ENCODE data around the gene SAMD4A.
A peak's percentile ranks its signal among the peaks of the same experiment; 100 is the strongest.

The SAMD4A gene

GRCh38 chr14:54673193-54674045, 106.5 kb downstream of the SAMD4A start:
- Histone ChIP-seq H3K9me3 (ENCODE audit: control insufficient read depth, insufficient read depth, low read depth, low read length) (no peaks in the 10 kb centered on the region), H3K4me3 (ENCODE audit: low read depth, low read length) (no peak overlapping the region), H3K27me3 (ENCODE audit: control insufficient read depth, insufficient read depth, low read length) (no peaks in the 10 kb centered on the region), H3K36me3 (ENCODE audit: control insufficient read depth, insufficient read depth, low read length) (no peaks in the 10 kb centered on the region), H3K4me1 (ENCODE audit: control insufficient read depth, insufficient read depth, low read length) (peaks cover 74% of the 10 kb centered on the region), H3K9ac (ENCODE audit: low read length) (no peak overlapping the region), H3K27ac (ENCODE audit: low read depth, low read length) (0 out of 2 replicates have a peak overlapping the region, but pooled peaks have one; percentile 19)

- Histone ChIP-seq H3K27ac (ENCODE audit: low read depth, low read length) (0 out of 2 replicates have a peak overlapping the region, but pooled peaks have one; percentile 19), H3K9ac (ENCODE audit: low read length) (no peak overlapping the region), H3K4me3 (ENCODE audit: low read depth, low read length) (no peak overlapping the region), H3K27me3 (ENCODE audit: control insufficient read depth, insufficient read depth, low read length) (no peaks in the 10 kb centered on the region), H3K9me3 (ENCODE audit: control insufficient read depth, insufficient read depth, low read depth, low read length) (no peaks in the 10 kb centered on the region), H3K4me1 (ENCODE audit: control insufficient read depth, insufficient read depth, low read length) (peaks cover 80% of the 10 kb centered on the region), H3K36me3 (ENCODE audit: control insufficient read depth, insufficient read depth, low read length) (no peaks in the 10 kb centered on the region)
Observed at GRCh38 chr14:54674046-54674741, 107.3 kb downstream of the SAMD4A start.

GRCh38 chr14:54675236-54676128, 108.6 kb downstream of the SAMD4A start:
- H3K4me3 ChIP-seq (ENCODE audit: low read depth, low read length), result no peak overlapping the region
- H3K9ac ChIP-seq (ENCODE audit: low read length), result no peak overlapping the region
- H3K9me3 ChIP-seq (ENCODE audit: control insufficient read depth, insufficient read depth, low read depth, low read length), result no peaks in the 10 kb centered on the region
- no peak overlapping the region; the same call in 1 of the 2 replicates for H3K27ac ChIP-seq (ENCODE audit: low read depth, low read length)
- H3K27me3 ChIP-seq (ENCODE audit: control insufficient read depth, insufficient read depth, low read length), result no peaks in the 10 kb centered on the region
- H3K4me1 ChIP-seq (ENCODE audit: control insufficient read depth, insufficient read depth, low read length), result peaks cover 72% of the 10 kb centered on the region
- H3K36me3 ChIP-seq (ENCODE audit: control insufficient read depth, insufficient read depth, low read length), result no peaks in the 10 kb centered on the region

GRCh38 chr14:54676812-54677708, 110.1 kb downstream of the SAMD4A start:
- Histone ChIP-seq H3K4me3 (ENCODE audit: low read depth, low read length) (peak overlapping the region; percentile 23; the same call in 1 of the 2 replicates), H3K9ac (ENCODE audit: low read length) (peak overlapping the region; percentile 68), H3K36me3 (ENCODE audit: control insufficient read depth, insufficient read depth, low read length) (no peaks in the 10 kb centered on the region), H3K27ac (ENCODE audit: low read depth, low read length) (peak overlapping the region; percentile 91), H3K27me3 (ENCODE audit: control insufficient read depth, insufficient read depth, low read length) (no peaks in the 10 kb centered on the region), H3K4me1 (ENCODE audit: control insufficient read depth, insufficient read depth, low read length) (peaks cover 59% of the 10 kb centered on the region), H3K9me3 (ENCODE audit: control insufficient read depth, insufficient read depth, low read depth, low read length) (no peaks in the 10 kb centered on the region)

GRCh38 chr14:54680651-54681050, 113.7 kb downstream of the SAMD4A start:
- peaks cover 53% of the 10 kb centered on the region for H3K4me1 ChIP-seq (ENCODE audit: control insufficient read depth, insufficient read depth, low read length)
- H3K27me3 ChIP-seq (ENCODE audit: control insufficient read depth, insufficient read depth, low read length), result no peaks in the 10 kb centered on the region
- H3K4me3 ChIP-seq (ENCODE audit: low read depth, low read length), result no peak overlapping the region
- H3K9me3 ChIP-seq (ENCODE audit: control insufficient read depth, insufficient read depth, low read depth, low read length), result no peaks in the 10 kb centered on the region
- H3K27ac ChIP-seq (ENCODE audit: low read depth, low read length), result no peak overlapping the region
- no peaks in the 10 kb centered on the region for H3K36me3 ChIP-seq (ENCODE audit: control insufficient read depth, insufficient read depth, low read length)
- H3K9ac ChIP-seq (ENCODE audit: low read length), result no peak overlapping the region

- Histone ChIP-seq H3K27me3 (ENCODE audit: control insufficient read depth, insufficient read depth, low read length) (no peaks in the 10 kb centered on the region), H3K36me3 (ENCODE audit: control insufficient read depth, insufficient read depth, low read length) (no peaks in the 10 kb centered on the region), H3K4me3 (ENCODE audit: low read depth, low read length) (no peak overlapping the region), H3K27ac (ENCODE audit: low read depth, low read length) (no peak overlapping the region), H3K9ac (ENCODE audit: low read length) (no peak overlapping the region), H3K4me1 (ENCODE audit: control insufficient read depth, insufficient read depth, low read length) (peaks cover 47% of the 10 kb centered on the region), H3K9me3 (ENCODE audit: control insufficient read depth, insufficient read depth, low read depth, low read length) (no peaks in the 10 kb centered on the region)
Observed at GRCh38 chr14:54681811-54682261, 114.9 kb downstream of the SAMD4A start.

GRCh38 chr14:54682578-54682977, 115.7 kb downstream of the SAMD4A start:
- Histone ChIP-seq H3K27ac (ENCODE audit: low read depth, low read length) (no peak overlapping the region), H3K27me3 (ENCODE audit: control insufficient read depth, insufficient read depth, low read length) (no peaks in the 10 kb centered on the region), H3K4me3 (ENCODE audit: low read depth, low read length) (no peak overlapping the region), H3K4me1 (ENCODE audit: control insufficient read depth, insufficient read depth, low read length) (peaks cover 40% of the 10 kb centered on the region), H3K9ac (ENCODE audit: low read length) (no peak overlapping the region), H3K36me3 (ENCODE audit: control insufficient read depth, insufficient read depth, low read length) (no peaks in the 10 kb centered on the region), H3K9me3 (ENCODE audit: control insufficient read depth, insufficient read depth, low read depth, low read length) (no peaks in the 10 kb centered on the region)

GRCh38 chr14:54683882-54684794, 117.2 kb downstream of the SAMD4A start:
- Histone ChIP-seq H3K9me3 (ENCODE audit: control insufficient read depth, insufficient read depth, low read depth, low read length) (no peaks in the 10 kb centered on the region), H3K4me1 (ENCODE audit: control insufficient read depth, insufficient read depth, low read length) (peaks cover 27% of the 10 kb centered on the region), H3K27me3 (ENCODE audit: control insufficient read depth, insufficient read depth, low read length) (no peaks in the 10 kb centered on the region), H3K9ac (ENCODE audit: low read length) (peak overlapping the region; percentile 43), H3K36me3 (ENCODE audit: control insufficient read depth, insufficient read depth, low read length) (no peaks in the 10 kb centered on the region), H3K4me3 (ENCODE audit: low read depth, low read length) (peak overlapping the region; percentile 38), H3K27ac (ENCODE audit: low read depth, low read length) (0 out of 2 replicates have a peak overlapping the region, but pooled peaks have one; percentile 17)

- Histone ChIP-seq H3K9ac (ENCODE audit: low read length) (no peak overlapping the region), H3K27ac (ENCODE audit: low read depth, low read length) (no peak overlapping the region), H3K36me3 (ENCODE audit: control insufficient read depth, insufficient read depth, low read length) (no peaks in the 10 kb centered on the region), H3K9me3 (ENCODE audit: control insufficient read depth, insufficient read depth, low read depth, low read length) (no peaks in the 10 kb centered on the region), H3K4me1 (ENCODE audit: control insufficient read depth, insufficient read depth, low read length) (peaks cover 28% of the 10 kb centered on the region), H3K4me3 (ENCODE audit: low read depth, low read length) (no peak overlapping the region), H3K27me3 (ENCODE audit: control insufficient read depth, insufficient read depth, low read length) (no peaks in the 10 kb centered on the region)
Observed at GRCh38 chr14:54685286-54685845, 118.4 kb downstream of the SAMD4A start.
